SK-N-SH (cell line): ENCODE measurements around the gene MBD3.

Experiments used
- CHD2 ChIP-seq: fragments of 150-350 bp; IDR thresholded peaks from 2 replicates; pipeline ENCODE4 v1.6.1; 2018; ENCODE audit warnings: low read length; ENCODE audit not compliant: partially characterized antibody
- CTCF ChIP-seq: fragments of 200-600 bp; sonication (generic); IDR thresholded peaks from 2 replicates; pipeline ENCODE4 v1.6.1; 2017; ENCODE audit warnings: antibody characterized with exemption, mild to moderate bottlenecking, moderate library complexity
- EP300 ChIP-seq, 2 experiments: IDR thresholded peaks; 2 replicates each; pipeline versions ENCODE4 v1.4.0 to v1.6.1; 2012; ENCODE audit warnings: borderline replicate concordance in 1 of 2, low read depth in 1 of 2, low read length in 1 of 2
- EZH2phosphoT487 ChIP-seq: fragments of 200-600 bp; sonication (generic); IDR thresholded peaks from 2 replicates; pipeline ENCODE4 v1.6.1; 2017; ENCODE audit warnings: low read depth, mixed run types, mild to moderate bottlenecking, antibody characterized with exemption, moderate library complexity, borderline replicate concordance
- NFIC ChIP-seq: IDR thresholded peaks from 2 replicates; pipeline ENCODE4 v1.4.0; 2012; ENCODE audit warnings: borderline replicate concordance
- NRF1 ChIP-seq: IDR thresholded peaks from 2 replicates; pipeline ENCODE4 v1.6.1; 2012; ENCODE audit warnings: low read depth, mild to moderate bottlenecking, low read length
- POLR2AphosphoS5 ChIP-seq: IDR thresholded peaks from 2 replicates; pipeline ENCODE4 v1.6.1; 2012; ENCODE audit warnings: low read depth, low read length
- RFX5 ChIP-seq: IDR thresholded peaks from 2 replicates; pipeline ENCODE4 v1.6.1; 2012; ENCODE audit warnings: mild to moderate bottlenecking, improper control_type of control experiment, low read length
- YY1 ChIP-seq: IDR thresholded peaks from 2 replicates; pipeline ENCODE4 v1.4.0; 2012; ENCODE audit warnings: low read depth, mild to moderate bottlenecking
- TF ChIP-seq, protein P1 (sequence below): IDR thresholded peaks from 2 replicates; pipeline ENCODE4 v1.6.1; 2012; ENCODE audit warnings: mild to moderate bottlenecking, low read depth, low read length, moderate library complexity
- TF ChIP-seq, protein P2 (sequence below): fragments of 150-350 bp; IDR thresholded peaks from 2 replicates; pipeline ENCODE4 v1.6.1; 2017; ENCODE audit warnings: antibody characterized with exemption, low read length, low read depth, borderline replicate concordance

GRCh38 chr19:1606138-1606651 is 13.5 kb upstream of the MBD3 start:
- no peak for TF ChIP-seq CTCF
- no peak for TF ChIP-seq NFIC
- peak; percentile 3 for TF ChIP-seq CHD2
- TF ChIP-seq POLR2AphosphoS5 = no peak
- TF ChIP-seq EP300 (IDR thresholded peaks at IDR 0.05; ENCODE audit: borderline replicate concordance in 1 of 2, low read depth in 1 of 2, low read length in 1 of 2) = no peak
- TF ChIP-seq EZH2phosphoT487 = no peak
- TF ChIP-seq, protein P1, sequence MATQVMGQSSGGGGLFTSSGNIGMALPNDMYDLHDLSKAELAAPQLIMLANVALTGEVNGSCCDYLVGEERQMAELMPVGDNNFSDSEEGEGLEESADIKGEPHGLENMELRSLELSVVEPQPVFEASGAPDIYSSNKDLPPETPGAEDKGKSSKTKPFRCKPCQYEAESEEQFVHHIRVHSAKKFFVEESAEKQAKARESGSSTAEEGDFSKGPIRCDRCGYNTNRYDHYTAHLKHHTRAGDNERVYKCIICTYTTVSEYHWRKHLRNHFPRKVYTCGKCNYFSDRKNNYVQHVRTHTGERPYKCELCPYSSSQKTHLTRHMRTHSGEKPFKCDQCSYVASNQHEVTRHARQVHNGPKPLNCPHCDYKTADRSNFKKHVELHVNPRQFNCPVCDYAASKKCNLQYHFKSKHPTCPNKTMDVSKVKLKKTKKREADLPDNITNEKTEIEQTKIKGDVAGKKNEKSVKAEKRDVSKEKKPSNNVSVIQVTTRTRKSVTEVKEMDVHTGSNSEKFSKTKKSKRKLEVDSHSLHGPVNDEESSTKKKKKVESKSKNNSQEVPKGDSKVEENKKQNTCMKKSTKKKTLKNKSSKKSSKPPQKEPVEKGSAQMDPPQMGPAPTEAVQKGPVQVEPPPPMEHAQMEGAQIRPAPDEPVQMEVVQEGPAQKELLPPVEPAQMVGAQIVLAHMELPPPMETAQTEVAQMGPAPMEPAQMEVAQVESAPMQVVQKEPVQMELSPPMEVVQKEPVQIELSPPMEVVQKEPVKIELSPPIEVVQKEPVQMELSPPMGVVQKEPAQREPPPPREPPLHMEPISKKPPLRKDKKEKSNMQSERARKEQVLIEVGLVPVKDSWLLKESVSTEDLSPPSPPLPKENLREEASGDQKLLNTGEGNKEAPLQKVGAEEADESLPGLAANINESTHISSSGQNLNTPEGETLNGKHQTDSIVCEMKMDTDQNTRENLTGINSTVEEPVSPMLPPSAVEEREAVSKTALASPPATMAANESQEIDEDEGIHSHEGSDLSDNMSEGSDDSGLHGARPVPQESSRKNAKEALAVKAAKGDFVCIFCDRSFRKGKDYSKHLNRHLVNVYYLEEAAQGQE = no peak
- no peak; the same call in 1 of the 2 replicates for TF ChIP-seq YY1
- TF ChIP-seq NRF1 = no peak
- no peak for TF ChIP-seq RFX5
- TF ChIP-seq, protein P2, sequence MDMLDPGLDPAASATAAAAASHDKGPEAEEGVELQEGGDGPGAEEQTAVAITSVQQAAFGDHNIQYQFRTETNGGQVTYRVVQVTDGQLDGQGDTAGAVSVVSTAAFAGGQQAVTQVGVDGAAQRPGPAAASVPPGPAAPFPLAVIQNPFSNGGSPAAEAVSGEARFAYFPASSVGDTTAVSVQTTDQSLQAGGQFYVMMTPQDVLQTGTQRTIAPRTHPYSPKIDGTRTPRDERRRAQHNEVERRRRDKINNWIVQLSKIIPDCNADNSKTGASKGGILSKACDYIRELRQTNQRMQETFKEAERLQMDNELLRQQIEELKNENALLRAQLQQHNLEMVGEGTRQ = no peak
